SK-N-SH treated with all-trans-retinoic acid at 6 μM for 48 hours (cell line): ENCODE data around the gene NOP53.

Experiments used
- ARNTL ChIP-seq: fragments of 450-650 bp; formaldehyde crosslinking; IDR thresholded peaks from 2 replicates; pipeline ENCODE4 v1.5.0; 2020; ENCODE audit warnings: low read depth, mild to moderate bottlenecking, moderate library complexity, borderline replicate concordance
- CREB5 ChIP-seq: fragments of 250-450 bp; sonication (Bioruptor Pico); IDR thresholded peaks from 2 replicates; pipeline ENCODE4 v1.5.1; 2020; ENCODE audit warnings: low read depth, mild to moderate bottlenecking, moderate library complexity
- CSDC2 ChIP-seq: fragments of 250-450 bp; sonication (Bioruptor Pico); IDR thresholded peaks from 2 replicates; pipeline ENCODE4 v1.5.0; 2020; ENCODE audit warnings: mild to moderate bottlenecking, moderate library complexity
- CSRNP3 ChIP-seq: fragments of 250-450 bp; sonication (Bioruptor Pico); IDR thresholded peaks from 2 replicates; pipeline ENCODE4 v1.5.1; 2021; ENCODE audit warnings: mild to moderate bottlenecking, moderate library complexity
- ESRRG ChIP-seq: fragments of 250-450 bp; sonication (Bioruptor Pico); IDR thresholded peaks from 2 replicates; pipeline ENCODE4 v1.6.1; 2021; ENCODE audit warnings: mild to moderate bottlenecking
- ISL1 ChIP-seq: fragments of 250-450 bp; sonication (Bioruptor Pico); IDR thresholded peaks from 2 replicates; pipeline ENCODE4 v2.1.2; 2022; ENCODE audit warnings: mild to moderate bottlenecking, moderate library complexity
- POU6F1 ChIP-seq: fragments of 250-450 bp; sonication (Bioruptor Pico); IDR thresholded peaks from 2 replicates; pipeline ENCODE4 v1.8.0; 2021; ENCODE audit warnings: low read depth, mild to moderate bottlenecking, moderate library complexity, borderline replicate concordance
- PPARA ChIP-seq: fragments of 250-450 bp; sonication (Bioruptor Pico); IDR thresholded peaks from 2 replicates; pipeline ENCODE4 v1.5.0; 2020; ENCODE audit warnings: mild to moderate bottlenecking, borderline replicate concordance
- RARB ChIP-seq: fragments of 250-450 bp; sonication (Bioruptor Pico); IDR thresholded peaks from 2 replicates; pipeline ENCODE4 v1.8.0; 2021; ENCODE audit warnings: mild to moderate bottlenecking, moderate library complexity
- SNAI2 ChIP-seq: fragments of 250-450 bp; sonication (Bioruptor Pico); IDR thresholded peaks from 2 replicates; pipeline ENCODE4 v1.5.0; 2020; ENCODE audit warnings: mild to moderate bottlenecking, moderate library complexity
- ZFP30 ChIP-seq: fragments of 450-650 bp; formaldehyde crosslinking; IDR thresholded peaks from 2 replicates; pipeline ENCODE4 v1.5.0; 2022; ENCODE audit warnings: mild to moderate bottlenecking, moderate library complexity
- ZNF565 ChIP-seq: fragments of 450-650 bp; formaldehyde crosslinking; conservative IDR thresholded peaks from 2 replicates; pipeline ENCODE4 v1.5.0; 2020; ENCODE audit warnings: low read depth, mild to moderate bottlenecking, moderate library complexity
- ZNF8 ChIP-seq: fragments of 450-650 bp; formaldehyde crosslinking; IDR thresholded peaks from 2 replicates; pipeline ENCODE4 v1.5.0; 2020; ENCODE audit warnings: mild to moderate bottlenecking, moderate library complexity

- TF ChIP-seq PPARA (CRISPR knock-in tag) (no peak), ESRRG (CRISPR knock-in tag) (no peak), ISL1 (CRISPR knock-in tag) (no peak), ZNF565 (CRISPR knock-in tag) (no peak), CREB5 (CRISPR knock-in tag) (no peak), CSDC2 (CRISPR knock-in tag) (no peak), CSRNP3 (CRISPR knock-in tag) (no peak), ZFP30 (CRISPR knock-in tag) (no peak), ZNF8 (no peak), SNAI2 (CRISPR knock-in tag) (no peak), POU6F1 (CRISPR knock-in tag) (no peak), RARB (CRISPR knock-in tag) (no peak), ARNTL (no peak)
Measured at GRCh38 chr19:47704024-47704423, 41.3 kb upstream of the NOP53 start.
